Measurements from ENCODE around the gene PITRM1.

PITRM1 gene

DNA sequence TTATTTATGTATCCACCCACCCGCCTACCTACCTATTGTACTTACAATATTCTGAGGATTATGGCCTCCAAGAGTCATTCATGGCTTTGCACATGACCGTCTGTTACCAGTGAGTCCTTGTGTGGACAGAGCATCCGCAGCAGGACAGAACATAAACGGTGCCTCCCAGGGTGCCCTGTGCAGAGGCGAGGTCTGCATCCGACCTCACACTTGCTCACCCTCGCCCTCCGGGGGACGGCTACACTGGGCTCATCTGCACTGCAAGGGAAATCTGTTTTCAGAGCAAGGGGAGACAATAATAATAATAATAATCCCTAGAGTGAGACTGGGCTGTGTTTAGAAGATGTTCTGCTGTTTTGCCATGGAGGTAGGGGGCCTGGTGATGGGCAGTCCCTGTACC is 75.4 kb downstream of the PITRM1 start:
- no peak for DNase-seq

DNA sequence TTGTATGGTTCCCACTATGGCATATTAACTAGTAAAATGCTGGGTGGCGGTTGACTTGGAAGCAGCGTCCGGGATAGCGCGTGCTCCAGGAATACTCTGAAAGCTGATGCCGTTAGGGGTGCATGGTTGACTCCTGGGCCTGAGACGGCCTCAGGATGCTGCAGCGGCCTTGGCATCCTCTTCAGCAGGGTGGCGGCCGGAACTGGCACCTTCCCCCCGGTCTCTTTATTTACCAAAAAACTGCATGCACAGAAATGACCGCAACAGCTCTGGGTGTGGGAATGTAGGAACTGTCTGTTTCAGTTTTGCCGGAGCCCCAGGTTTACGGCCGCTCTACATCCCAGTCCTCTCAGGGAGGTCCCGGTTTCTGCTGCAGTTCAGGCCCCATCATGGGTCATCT is 76.4 kb downstream of the PITRM1 start:
- DNase-seq, result no peak

DNA sequence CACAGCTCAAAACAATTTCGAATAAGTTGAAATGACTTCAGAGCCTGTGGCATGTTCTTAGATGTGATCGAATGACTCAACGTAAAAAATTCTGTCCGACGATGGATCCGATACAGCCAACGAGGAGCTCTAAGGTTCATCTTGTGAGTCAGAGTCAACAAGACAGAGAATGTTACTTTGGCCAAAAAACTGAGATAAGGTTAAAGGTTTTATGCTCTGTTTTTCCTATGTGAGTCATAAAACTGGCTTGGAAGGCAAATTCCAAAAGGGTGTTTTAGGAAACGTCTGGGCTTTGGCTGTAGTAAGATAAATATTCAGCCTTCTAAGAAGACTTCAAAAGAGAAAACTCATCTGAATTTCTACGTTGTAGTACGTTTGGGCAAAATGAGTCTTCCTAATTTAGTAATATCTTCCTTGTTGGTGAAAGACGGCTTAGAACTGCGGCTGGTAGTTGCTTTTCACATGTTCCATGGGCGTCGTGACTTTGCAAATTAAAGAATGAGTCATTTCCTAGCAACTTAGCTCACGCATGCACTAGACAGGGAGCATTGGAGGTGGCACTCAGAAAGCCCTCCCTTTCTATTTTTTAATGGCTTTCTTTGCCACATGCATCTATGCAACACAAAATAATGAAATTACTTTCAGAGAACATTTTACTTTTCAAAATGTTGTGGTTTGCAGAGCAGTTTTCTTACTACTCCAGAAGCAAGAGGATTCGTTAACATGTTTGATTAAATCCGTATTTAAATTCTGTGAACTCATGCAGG is 77.0 kb downstream of the PITRM1 start:
- no peak for DNase-seq

DNA sequence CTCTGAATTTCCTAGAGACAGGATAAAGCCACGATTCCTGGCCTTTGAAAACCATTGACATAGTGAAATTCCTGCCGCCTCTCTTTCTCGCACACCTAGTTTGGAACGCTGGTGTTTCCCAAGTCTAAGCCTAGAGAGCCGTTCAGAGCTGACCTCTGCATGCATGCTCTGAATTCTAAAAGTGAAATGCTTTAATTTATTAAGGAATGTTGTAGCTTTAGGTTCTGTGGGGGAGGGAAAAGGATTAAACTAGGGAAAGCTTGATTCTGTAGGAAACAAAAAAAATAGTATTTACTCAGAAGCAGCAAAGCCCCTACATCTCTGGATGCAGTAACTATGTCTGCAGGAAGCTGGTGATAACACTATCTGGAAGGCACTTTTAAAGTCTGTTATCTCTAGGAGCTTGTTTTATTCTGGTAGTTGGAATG is 78.0 kb downstream of the PITRM1 start:
- DNase-seq, result no peak

DNA sequence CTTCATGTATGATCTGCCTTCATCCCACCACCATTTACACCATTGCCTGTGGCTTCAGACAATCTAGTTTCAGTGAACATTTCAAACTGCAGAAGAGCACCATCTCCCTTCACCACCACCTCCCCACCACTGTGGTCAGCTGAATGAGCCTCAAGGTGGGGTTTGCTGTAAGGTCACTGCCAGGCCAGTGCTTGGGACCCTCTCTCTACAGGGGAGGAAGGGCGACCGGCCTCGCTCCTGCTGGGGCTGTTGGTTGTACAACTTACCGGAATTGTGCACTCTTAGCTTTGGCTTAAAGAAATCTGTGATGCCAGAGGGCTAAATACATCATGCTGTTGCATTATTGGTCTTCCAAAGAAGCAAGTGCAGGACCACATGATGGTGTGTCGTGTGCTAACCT is 78.6 kb downstream of the PITRM1 start:
- no peak for DNase-seq

DNA sequence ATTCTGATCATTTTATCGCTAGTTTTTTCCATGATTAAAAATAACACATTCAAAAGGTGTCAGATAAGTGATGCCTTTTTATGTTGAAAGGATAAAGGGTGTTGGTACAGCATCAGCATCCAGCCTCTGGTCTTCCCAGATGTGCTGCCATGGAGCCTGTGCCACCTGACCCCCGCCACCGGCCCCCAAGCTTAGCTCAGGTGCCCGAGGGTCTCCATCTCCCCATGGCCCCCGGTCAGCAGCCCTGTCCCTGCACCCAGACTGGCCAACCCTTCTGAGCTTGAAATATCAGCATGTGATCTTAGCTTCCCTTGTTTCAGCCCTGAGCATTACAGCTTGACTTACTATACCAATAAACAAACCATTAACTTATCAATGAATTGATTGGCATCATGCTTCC is 80.7 kb downstream of the PITRM1 start:
- no peak for DNase-seq

DNA sequence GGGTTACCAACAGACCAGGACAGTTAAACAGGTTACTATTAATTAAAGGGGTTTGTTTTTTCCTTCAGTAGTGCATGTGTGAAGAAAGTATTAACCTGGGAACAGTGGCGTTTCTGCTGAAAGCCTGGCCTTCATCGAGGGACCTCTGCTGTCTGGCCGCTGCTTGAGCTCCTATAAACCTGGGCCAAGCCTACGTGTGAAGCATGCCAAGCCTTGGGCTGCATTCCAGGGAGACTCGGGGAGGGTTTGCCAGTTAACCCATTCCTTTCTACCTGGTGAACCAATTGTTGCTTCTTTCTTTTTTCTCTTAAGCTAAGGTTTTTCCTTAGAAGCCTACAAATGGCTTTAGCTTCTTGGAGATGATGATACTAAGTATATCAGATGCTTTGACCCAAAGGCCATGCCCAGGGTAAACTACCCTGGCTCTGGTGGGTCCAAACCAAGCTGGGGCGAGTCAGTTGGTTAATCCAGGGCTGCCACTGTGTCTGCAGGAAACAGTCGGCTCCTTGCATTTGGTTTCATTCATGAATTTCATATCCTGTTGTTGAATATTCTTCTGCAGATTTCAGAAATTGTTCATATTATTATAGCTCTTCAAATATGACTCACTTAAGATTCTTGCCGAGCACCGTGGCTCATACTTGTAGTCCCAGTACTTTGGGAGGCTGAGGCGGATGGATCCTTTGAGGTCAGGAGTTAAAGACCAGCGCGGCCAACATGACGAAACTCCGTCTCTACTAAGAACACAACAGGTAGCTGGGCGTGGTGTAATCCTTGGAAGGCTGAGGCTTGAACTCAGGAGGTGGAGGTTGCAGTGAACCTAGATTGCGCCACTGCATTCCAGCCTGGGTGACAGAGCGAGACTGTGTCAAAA is 81.4 kb downstream of the PITRM1 start:
- no peak for DNase-seq

DNA sequence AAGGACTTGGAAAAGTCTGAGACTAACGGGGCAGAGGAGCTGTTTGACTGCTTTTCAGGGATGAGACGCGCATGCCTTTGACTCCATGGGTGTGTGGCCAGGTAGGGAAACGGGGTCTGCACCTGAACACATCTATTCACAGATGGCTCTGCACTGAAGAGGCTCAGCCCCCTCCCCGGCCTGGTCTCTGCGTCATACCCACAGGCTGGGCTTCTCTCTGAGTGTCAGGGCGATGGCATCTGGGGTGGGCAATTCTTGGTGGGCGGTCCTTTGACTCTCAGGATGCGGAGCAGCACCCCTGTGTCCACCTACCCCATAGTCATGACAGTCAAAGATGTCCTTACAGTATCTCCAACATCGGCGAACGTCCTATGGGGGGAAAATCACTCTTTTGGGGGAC is 82.2 kb downstream of the PITRM1 start:
- DNase-seq, result no peak
